Measurements from ENCODE around the gene SLC25A42.
"Not testable (repeated sequence)": the region's sequence is repeated elsewhere in the genome, so short reads cannot be mapped to it uniquely, and the experiment has no call there.

- not testable (repeated sequence) for TF ChIP-seq SPI1, POLR2A, POLR2AphosphoS5, TAF1, POU2F2 (IDR thresholded peaks at IDR 0.05; ENCODE audit: low read depth, low read length)
These were observed 71.9 kb downstream of the SLC25A42 start for GRCh38 chr19:19135713-19136112.

Measured in GM12891 (cell line).